HEK293 (cell line): ENCODE data around the gene SRPK1.

ENCODE experiments used
- ZNF174 ChIP-seq: fragments of 450-650 bp; formaldehyde crosslinking; IDR thresholded peaks from 2 replicates; pipeline ENCODE4 v1.5.0; 2017; ENCODE audit warnings: missing biosample characterization, mild to moderate bottlenecking, missing genetic modification characterization
- ZNF239 ChIP-seq: fragments of 450-650 bp; formaldehyde crosslinking; IDR thresholded peaks from 2 replicates; pipeline ENCODE4 v1.5.1; 2016; ENCODE audit warnings: missing biosample characterization, missing genetic modification characterization
- ZNF350 ChIP-seq: fragments of 450-650 bp; formaldehyde crosslinking; IDR thresholded peaks from 2 replicates; pipeline ENCODE4 v1.5.0; 2017; ENCODE audit warnings: missing biosample characterization, mild to moderate bottlenecking, missing genetic modification characterization
- ZNF792 ChIP-seq: fragments of 450-650 bp; formaldehyde crosslinking; IDR thresholded peaks from 2 replicates; pipeline ENCODE4 v1.5.1; 2016; ENCODE audit warnings: missing biosample characterization, missing genetic modification characterization
- ZXDB ChIP-seq: fragments of 450-650 bp; formaldehyde crosslinking; IDR thresholded peaks from 2 replicates; pipeline ENCODE4 v1.5.1; 2016; ENCODE audit warnings: missing biosample characterization, missing genetic modification characterization
- TF ChIP-seq, protein P1 (sequence below): fragments of 450-650 bp; formaldehyde crosslinking; IDR thresholded peaks from 2 replicates; pipeline ENCODE4 v1.5.1; 2016; ENCODE audit warnings: missing biosample characterization, missing genetic modification characterization
- TF ChIP-seq, protein P2 (sequence below): IDR thresholded peaks from 2 replicates; pipeline ENCODE4 v1.6.1; 2011; ENCODE audit warnings: mild to moderate bottlenecking, low read depth, low read length, borderline replicate concordance

DNA sequence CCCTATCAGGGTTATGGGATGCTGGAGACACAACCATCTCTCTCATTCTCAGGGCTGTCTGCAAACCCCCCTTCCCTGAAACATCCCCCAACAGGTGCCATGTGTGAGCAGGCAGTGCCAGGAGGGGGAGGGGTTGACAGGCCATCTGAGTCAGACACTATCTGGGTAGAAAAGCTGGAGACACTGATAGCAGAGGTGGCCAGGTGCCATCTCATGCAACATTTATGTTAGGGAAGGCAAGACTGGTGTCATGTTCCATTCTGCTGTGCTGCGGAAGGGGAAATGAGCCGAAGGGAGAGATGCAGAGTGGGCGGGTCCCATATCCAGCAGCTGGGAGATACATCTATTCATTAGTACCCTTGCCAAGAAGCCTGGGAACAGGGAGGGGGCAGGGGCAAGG is 112.2 kb downstream of the SRPK1 start:
- no peak for TF ChIP-seq ZNF239
- TF ChIP-seq, protein P1, sequence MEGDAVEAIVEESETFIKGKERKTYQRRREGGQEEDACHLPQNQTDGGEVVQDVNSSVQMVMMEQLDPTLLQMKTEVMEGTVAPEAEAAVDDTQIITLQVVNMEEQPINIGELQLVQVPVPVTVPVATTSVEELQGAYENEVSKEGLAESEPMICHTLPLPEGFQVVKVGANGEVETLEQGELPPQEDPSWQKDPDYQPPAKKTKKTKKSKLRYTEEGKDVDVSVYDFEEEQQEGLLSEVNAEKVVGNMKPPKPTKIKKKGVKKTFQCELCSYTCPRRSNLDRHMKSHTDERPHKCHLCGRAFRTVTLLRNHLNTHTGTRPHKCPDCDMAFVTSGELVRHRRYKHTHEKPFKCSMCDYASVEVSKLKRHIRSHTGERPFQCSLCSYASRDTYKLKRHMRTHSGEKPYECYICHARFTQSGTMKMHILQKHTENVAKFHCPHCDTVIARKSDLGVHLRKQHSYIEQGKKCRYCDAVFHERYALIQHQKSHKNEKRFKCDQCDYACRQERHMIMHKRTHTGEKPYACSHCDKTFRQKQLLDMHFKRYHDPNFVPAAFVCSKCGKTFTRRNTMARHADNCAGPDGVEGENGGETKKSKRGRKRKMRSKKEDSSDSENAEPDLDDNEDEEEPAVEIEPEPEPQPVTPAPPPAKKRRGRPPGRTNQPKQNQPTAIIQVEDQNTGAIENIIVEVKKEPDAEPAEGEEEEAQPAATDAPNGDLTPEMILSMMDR (tag by site-specific recombination): no peak
- TF ChIP-seq, protein P2, sequence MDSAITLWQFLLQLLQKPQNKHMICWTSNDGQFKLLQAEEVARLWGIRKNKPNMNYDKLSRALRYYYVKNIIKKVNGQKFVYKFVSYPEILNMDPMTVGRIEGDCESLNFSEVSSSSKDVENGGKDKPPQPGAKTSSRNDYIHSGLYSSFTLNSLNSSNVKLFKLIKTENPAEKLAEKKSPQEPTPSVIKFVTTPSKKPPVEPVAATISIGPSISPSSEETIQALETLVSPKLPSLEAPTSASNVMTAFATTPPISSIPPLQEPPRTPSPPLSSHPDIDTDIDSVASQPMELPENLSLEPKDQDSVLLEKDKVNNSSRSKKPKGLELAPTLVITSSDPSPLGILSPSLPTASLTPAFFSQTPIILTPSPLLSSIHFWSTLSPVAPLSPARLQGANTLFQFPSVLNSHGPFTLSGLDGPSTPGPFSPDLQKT: no peak
- no peak for TF ChIP-seq ZNF350 (tag by site-specific recombination)
- TF ChIP-seq ZNF792 (tag by site-specific recombination): no peak
- TF ChIP-seq ZXDB: no peak
- no peak for TF ChIP-seq ZNF174 (tag by site-specific recombination)
